Islet of Langerhans (tissue), 1 donor: ENCODE data around the gene TIMP2.
"Not testable (repeated sequence)": the region's sequence is repeated elsewhere in the genome, so short reads cannot be mapped to it uniquely, and the experiment has no call there.

ENCODE experiments used
- FAIRE-seq: peaks from one replicate; lab custom pipeline; 2011; peaks lifted over from hg19 to GRCh38; lab: Jason Lieb, UNC

TIMP2 gene

DNA sequence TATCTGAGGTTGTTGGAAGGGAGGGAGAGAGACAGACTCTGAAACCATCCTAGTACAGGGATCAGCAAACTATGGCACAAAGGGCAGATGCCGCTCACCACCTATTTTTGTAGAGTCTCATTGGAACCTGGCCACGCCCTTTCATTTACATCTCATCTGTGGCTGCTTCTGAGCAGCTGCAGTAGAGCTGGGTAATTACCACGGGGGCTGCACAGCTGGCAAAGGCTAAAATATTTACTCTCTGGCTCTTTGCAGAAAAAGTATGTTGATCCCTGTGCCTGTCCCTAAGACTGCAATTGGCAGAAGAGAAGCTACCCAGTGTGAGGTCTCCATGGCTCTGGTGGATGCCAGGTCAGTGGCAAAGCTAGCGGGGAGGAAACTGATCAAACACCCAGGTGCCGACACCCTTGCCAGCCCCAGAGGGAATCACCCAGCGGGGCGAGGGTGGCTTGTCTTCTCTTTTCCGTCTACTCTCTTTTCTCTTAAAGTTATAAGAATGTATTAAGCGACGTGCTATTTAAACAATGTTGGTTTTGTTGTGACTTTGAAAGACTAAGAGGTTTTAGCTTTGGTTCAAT lies 36.2 kb downstream of the TIMP2 start:
- no peak for FAIRE-seq

- no peak for FAIRE-seq
These were observed 38.2 kb downstream of the TIMP2 start for GRCh38 chr17:78886954-78887353.

DNA sequence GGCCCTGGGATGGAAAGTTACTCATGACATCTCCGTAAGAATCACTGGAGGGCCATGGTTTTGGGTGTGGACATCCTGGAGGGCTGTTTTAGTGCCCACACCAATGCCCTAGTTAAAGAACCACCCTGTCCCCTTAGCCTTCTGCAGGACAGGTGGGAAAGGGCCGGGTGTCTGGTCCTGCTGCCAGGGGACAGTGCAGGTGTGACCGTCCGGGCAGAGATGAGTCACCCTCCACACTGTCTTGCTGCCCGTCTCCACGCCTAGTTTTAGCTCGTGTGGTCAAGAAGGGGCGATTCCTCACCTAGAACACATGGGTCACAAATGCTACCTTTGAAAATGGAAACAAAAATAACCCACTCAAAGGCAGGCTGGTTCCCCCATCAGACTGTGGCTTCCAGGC lies 39.2 kb downstream of the TIMP2 start:
- FAIRE-seq: no peak

GRCh38 chr17:78884876-78885667 lies 40.1 kb downstream of the TIMP2 start:
- no peak for FAIRE-seq

- no peak for FAIRE-seq
These were observed 40.9 kb downstream of the TIMP2 start for GRCh38 chr17:78884148-78884825.

- FAIRE-seq: no peak
These were observed 41.6 kb downstream of the TIMP2 start for GRCh38 chr17:78883533-78884131.

- FAIRE-seq: no peak
These were observed 42.1 kb downstream of the TIMP2 start for GRCh38 chr17:78883089-78883532.

DNA sequence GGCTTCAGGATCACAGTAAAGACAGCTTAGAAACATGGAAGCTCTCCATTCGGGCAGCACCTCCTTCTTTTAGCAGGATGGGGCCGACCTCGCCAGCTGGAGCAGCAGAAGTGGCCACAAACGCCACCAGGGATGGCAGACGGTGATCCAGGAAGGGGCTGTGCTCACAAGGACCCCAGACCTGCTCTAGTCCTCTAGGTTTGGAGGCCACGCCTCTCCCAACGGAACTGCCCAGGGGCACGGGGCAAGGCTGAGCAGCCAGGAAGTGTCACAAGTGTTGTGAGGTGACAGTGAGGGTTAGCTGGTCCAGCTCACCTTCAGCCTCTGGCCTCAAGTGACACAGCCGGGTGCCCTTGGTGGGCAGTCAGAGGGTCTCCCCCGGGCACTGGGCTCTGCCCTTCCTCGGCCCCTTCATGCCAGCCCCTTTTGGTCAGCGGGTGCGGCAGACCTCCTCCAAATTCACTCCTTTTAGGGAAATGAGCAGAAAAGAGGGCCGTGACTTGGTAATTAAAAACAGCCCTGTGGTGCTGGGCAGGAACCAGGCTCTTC lies 42.6 kb downstream of the TIMP2 start:
- FAIRE-seq: no peak

- no peak for FAIRE-seq
These were observed 45.5 kb downstream of the TIMP2 start for GRCh38 chr17:78879635-78880186.

DNA sequence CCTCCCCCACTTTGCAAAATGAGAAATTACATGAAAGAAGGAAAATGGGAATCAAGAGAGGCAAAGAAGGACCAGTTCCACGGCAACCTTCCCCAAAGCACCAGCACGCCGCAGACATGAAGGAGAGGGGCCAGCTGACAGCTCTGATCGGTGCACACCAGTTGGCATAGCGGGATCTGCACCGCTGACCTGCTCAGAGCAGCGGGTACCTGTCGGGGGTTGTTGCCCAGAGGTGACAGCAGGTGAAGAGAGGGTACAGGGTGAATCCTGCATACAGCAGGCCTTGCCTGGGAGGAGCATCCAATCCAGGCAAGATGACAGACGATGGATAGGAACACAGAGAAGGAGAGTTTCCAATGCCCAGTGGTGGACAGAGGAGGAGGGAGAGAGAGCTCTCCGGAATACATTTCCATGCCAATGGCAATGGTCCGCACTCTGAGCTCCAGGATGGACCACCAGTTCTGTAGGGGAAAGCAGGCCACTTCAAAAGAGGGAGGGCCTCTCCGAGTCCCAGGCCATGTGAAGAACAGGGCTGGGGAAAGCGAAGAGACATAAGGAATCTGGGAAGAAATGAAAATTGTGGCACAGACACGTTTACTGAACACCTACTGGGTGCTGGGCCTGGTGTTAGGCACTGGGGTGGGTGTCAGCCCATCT lies 46.2 kb downstream of the TIMP2 start:
- FAIRE-seq: no peak

DNA sequence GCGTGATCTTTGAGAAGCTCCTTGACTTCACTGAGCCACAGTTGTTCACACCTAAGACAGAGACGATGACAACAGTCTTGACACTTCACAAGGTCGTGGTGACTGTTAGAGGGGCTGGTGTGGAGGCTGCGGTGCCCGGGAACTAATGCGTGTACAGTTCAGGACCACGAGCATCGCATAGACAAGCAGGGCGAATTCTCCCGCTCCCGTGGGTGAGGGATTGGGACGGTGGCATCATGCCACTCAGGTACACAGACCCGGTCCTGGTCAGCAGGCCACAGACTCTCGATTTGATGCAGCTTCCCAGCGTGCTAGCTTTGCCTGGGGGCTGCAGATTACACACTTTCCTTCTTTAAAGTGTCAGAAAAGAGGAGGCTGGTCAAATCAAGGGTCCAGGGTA lies 46.9 kb downstream of the TIMP2 start:
- no peak for FAIRE-seq

GRCh38 chr17:78876954-78877517 lies 48.2 kb downstream of the TIMP2 start:
- not testable (repeated sequence) for FAIRE-seq

DNA sequence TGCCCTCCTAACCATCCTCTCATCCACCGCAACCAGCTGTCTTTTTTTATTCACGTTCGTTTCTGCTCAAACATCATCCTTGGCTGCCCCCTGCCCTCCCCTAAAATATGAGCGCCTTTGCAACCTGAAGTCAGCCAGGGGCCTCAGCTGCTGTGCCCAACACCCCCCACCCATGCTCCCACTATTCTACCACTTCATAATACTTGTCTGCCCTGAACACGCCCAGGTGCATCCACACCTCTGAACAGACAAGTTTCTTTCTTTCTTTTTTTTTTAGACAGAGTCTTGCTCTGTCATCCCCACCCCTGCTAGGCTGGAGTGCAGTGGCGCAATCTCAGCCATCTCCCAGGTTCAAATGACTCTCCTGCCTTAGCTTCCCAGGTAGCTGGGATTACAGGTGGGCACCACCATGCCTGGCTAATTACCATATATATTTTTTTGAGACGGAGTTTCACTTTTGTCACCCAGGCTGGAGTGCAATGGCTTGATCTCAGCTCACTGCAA lies 49.0 kb downstream of the TIMP2 start:
- no peak for FAIRE-seq

- no peak for FAIRE-seq
These were observed 49.7 kb downstream of the TIMP2 start for GRCh38 chr17:78875363-78876093.

GRCh38 chr17:78873519-78874340 lies 51.5 kb downstream of the TIMP2 start:
- no peak for FAIRE-seq

DNA sequence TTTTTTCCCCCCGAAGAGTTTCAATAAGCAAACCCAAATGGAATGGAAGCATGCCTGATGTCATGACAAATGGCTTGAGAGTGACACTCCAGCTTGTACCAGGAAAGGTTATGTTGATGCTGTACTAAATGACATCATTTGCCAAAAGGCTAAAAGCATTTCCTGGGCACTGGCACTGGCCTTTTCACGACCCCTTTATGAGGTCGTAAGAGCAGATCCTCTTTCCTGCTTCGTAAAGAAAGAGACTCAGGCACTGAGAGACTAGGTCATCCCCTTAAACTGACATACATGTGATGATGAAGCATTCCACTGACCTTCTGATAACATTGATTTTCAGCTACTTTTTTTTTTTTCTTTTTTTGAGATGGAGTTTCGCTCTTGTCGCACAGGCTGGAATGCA lies 52.7 kb downstream of the TIMP2 start:
- no peak for FAIRE-seq

DNA sequence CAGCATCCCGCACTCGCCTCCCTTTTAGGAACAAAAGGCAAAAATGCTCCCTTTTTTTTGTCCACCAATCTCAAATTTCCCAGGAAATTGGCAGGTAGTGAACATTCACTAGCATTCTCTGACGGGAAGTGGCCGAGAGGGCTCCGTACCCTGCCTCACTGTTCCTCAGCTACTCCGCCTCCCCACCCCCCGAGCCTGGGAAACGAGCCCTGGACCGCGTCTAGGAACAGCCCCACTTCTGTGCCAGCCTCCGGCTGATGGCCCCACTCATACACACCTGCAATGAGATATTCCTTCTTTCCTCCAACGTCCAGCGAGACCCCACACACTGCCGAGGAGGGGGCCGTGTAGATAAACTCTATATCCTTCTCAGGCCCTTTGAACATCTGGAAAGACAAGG lies 54.6 kb downstream of the TIMP2 start:
- FAIRE-seq: no peak

GRCh38 chr17:78868391-78868790 lies 56.8 kb downstream of the TIMP2 start:
- no peak for FAIRE-seq

GRCh38 chr17:78867046-78867445 lies 58.1 kb downstream of the TIMP2 start:
- not testable (repeated sequence) for FAIRE-seq
